ENCODE measurements around the gene IGSF9.

Gene IGSF9

GRCh38 chr1:159945483-159946241 lies at the start of gene IGSF9:
Gene IGSF9 (minus strand): TSS chr1:159945613. CDS start chr1:159943454, 2,159 bp downstream.
- DNase-seq (ENCODE audit: low read depth in 3 of 3) = peak in 2 of 3 experiments; percentile 57 to 63

DNA sequence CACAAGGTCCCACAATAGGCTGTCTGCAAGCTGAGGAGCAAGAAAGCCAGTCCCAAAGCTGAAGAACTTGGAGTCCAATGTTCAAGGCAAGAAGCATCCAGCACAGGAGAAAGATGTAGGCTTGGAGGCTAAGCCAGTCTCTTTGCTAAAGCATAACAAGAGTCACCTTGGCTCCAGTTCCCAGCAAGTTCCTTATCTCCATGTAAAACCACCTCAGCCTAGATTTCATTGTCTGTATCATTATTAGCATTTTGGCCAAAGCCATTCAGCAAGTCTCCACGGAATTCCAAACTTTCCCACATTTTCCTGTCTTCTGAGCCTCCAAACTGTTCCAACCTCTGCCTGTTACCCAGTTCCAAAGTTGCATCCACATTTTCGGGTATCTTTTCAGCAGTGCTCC lies 49.5 kb upstream of the IGSF9 start:
- DNase-seq (ENCODE audit: low read depth in 3 of 3) = no peak

DNA sequence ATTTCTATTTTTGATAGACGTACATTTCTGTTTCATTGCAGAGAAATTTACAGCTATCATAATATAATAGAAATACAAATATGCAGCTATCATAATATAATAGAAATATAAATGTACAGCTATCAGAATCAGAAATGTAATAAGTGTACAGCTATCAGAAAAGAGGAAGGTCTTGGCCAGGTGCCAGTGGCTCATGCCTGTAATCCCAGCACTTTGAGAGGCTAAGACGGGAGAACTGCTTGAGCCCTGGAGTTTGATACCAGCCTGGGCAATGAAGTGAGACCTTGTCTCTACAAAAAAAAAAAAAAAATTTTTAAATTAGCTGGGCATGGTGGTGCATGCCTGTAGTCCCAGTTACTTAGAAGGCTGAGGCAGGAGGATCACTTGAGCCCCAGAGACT lies 48.5 kb upstream of the IGSF9 start:
- DNase-seq (ENCODE audit: low read depth in 3 of 3) = no peak

- no peak for DNase-seq (ENCODE audit: low read depth in 3 of 3)
Observed at GRCh38 chr1:159992161-159992560, 46.7 kb upstream of the IGSF9 start.

GRCh38 chr1:159991513-159991912 lies 46.1 kb upstream of the IGSF9 start:
- no peak for DNase-seq (ENCODE audit: low read depth in 3 of 3)

DNA sequence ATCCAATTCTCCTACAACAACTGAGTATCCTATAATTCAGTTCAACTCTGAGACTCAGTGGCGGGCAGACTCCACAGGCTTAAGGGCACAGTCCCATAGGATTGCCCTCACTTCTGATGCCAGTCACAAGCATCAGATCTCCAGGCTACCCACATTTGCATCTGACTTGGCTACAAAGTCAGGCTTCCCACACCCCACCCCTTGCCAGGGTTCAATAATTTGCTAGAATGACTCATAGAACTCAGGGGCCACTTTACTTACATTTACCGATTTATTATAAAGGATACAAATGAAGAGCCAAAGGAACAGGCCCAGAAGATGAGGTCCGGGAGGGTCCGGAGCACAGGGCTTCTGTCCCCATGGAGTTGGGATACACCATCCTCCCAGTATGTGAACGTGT lies 44.6 kb upstream of the IGSF9 start:
- no peak for DNase-seq (ENCODE audit: low read depth in 3 of 3)

DNA sequence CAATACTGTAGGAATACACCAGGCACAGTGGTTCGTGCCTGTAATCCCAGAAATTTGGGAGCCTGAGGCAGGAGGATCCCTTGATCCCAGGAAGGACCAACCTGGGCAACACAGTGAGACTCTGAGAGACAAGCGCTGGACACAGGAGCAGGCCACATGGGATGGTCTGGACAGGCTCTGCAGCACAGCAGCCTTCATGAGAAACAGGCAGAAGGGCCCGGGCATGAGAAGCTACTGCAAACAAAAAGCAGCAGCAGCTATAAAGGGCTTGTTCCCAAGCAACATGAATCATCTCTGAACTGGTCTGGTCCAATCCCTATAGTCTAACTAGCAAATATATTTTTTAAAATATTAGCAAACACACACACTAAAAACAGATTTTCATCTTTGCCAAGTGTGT lies 44.2 kb upstream of the IGSF9 start:
- DNase-seq (ENCODE audit: low read depth in 3 of 3) = no peak

GRCh38 chr1:159988006-159988405 lies 42.6 kb upstream of the IGSF9 start:
- DNase-seq (ENCODE audit: low read depth in 3 of 3) = no peak

DNA sequence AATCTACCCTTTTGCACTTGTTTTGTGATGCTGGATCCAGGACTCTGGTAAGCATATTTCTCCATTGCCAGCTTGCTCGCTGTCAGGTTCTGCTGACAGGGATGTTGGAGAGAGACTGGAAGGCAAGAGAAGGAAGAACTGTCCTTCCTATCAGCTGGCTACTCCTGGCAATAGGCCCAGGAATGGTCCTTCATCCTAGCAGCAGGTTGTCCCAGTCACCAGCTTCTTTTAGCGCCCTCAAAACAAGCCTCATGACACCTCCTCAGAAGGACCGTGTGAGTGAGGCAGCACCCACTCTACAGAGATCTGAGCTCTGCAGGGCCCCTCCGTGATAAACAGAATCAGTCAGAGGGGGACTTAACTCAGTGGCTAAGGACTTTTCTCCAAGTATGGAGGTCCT lies 41.8 kb upstream of the IGSF9 start:
- DNase-seq (ENCODE audit: low read depth in 3 of 3) = no peak

DNA sequence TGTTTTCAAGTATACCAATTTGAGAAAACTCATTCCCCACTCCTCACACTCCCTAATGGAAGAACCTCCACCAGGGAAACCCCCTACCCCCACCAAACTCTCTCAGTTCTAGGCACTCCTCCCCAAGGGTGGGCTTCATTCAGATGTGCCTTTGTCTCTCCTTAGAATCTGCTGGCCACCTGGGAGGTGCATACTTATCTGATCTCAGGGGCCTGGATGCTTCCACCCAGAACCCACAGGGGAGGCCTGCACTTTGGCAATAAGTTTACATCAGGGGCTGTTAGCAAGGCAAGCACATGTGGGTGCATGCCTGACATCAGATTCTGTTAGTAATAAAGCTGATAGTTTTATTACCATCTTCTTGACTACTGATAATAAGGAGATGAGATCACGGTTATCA lies 41.1 kb upstream of the IGSF9 start:
- no peak for DNase-seq (ENCODE audit: low read depth in 3 of 3)

GRCh38 chr1:159986093-159986492 lies 40.7 kb upstream of the IGSF9 start:
- DNase-seq (ENCODE audit: low read depth in 3 of 3) = no peak

DNA sequence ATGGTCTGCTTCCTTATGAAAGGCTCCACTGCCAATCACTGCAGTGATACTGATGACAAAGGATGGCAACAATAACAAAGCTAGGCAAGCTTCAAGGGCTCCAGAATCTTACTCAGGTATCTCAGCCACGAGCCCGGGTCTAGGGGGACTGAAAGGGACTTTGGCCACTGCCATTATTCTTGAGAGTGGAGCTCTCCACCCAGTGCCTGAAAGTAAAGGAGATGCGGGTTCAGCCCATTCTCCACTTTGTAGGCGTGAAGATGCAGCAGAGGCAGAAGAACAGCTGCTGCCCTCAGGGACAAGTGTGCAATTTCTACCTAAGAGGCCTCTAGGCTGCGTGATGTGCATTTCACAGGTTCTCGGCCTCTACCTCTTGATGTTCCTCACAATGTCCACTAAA lies 40.1 kb upstream of the IGSF9 start:
- no peak for DNase-seq (ENCODE audit: low read depth in 3 of 3)

DNA sequence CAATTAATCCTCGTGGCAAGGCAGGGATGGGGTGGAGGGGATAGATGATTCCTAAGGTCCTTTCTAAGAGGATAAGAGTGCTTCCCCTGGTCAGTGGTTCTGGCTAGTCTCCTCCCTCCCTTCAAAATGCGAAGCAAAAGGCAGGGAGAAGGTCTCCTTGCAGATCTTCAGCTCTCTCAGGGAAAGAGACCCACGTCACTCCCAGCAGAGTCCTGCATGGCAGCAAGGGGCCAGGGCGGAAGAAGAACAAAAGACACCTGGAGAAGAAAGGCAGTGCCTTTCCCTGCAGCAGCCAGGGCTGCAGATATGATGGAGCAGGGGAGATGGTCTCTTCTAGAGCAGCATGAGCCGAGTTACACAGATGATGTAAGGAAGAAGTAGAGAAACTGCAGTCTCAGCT lies 38.3 kb upstream of the IGSF9 start:
- no peak for DNase-seq (ENCODE audit: low read depth in 3 of 3)

DNA sequence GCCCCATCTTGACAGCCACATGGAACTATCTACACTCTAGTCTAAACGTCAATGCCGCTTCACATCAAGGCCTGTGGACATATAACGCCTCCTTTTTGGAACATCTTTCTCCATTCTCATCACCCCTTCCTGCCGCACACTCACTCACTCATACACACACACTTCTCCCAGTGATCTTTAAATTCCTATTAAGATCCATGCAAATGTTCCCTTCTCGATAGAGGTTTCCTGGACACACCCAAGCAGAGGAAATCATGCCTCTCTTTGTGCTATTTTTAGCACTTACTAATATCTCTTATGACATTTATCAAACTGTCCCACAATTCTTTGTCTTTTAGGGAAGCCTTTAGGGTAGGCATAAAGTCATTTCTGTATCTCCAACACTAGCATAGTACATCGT lies 36.9 kb upstream of the IGSF9 start:
- no peak for DNase-seq (ENCODE audit: low read depth in 3 of 3)

GRCh38 chr1:159981351-159982055 lies 36.1 kb upstream of the IGSF9 start:
- no peak for DNase-seq (ENCODE audit: low read depth in 3 of 3)

DNA sequence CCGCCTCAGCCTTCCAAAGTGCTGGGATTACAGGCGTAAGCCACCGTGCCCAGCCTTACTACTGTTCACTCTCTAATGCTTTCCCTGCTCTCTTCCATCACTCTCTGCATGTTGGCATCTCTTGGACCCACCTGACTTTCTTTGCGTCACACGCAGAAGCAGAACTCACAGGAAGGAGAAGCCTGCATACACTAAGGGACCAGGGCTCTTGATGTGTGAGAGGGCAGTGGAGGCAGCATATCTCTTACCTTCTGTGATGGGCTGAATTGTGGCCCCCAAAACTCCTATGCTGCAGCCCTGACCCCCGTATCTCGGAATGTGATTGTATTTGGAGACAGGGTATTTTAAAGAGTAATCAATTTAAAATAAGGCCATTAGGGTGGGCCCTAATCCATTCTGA lies 35.4 kb upstream of the IGSF9 start:
- DNase-seq (ENCODE audit: low read depth in 3 of 3) = no peak

DNA sequence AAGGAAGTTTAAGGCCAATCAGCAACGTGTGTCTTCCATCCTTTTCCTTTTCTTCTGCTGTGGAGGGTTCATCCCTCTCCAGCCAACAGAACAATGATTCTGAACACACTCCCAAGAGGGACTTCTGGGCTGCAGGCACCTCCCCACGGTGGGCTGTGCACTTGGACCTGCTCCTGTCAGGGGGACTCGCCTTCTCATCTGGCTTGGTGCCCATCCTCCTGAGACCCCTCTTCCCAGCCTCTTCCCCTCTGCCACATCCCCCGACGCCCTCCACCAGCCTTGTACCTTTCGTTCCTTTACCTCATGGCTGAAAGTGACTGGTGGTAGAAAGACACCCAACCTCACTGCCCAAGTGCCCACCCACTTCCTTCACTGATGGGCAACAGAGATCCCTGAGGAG lies 34.7 kb upstream of the IGSF9 start:
- DNase-seq (ENCODE audit: low read depth in 3 of 3) = no peak

DNA sequence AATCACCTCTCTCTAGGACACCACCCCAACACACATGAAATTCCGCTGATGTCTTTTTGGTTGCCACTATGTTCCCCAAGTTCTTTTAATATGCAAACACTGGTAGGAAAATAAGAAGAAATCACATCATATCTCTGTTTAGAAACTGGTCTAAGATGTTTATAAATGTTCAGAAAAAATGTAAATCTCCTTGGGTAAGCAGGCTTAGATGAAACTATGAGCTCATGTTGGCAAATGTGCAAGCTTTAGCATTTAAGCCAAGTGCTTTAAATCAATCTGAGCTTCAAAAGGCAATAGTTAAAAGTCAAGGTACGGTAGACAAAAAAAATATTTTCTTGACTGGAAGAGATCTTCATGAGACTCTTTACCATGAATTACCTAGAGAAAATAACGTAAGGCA lies 33.8 kb upstream of the IGSF9 start:
- DNase-seq (ENCODE audit: low read depth in 3 of 3) = no peak

GRCh38 chr1:159978107-159978398 lies 32.6 kb upstream of the IGSF9 start:
- no peak for DNase-seq (ENCODE audit: low read depth in 3 of 3)

GRCh38 chr1:159977364-159978106 lies 32.1 kb upstream of the IGSF9 start:
- no peak for DNase-seq (ENCODE audit: low read depth in 3 of 3)

DNA sequence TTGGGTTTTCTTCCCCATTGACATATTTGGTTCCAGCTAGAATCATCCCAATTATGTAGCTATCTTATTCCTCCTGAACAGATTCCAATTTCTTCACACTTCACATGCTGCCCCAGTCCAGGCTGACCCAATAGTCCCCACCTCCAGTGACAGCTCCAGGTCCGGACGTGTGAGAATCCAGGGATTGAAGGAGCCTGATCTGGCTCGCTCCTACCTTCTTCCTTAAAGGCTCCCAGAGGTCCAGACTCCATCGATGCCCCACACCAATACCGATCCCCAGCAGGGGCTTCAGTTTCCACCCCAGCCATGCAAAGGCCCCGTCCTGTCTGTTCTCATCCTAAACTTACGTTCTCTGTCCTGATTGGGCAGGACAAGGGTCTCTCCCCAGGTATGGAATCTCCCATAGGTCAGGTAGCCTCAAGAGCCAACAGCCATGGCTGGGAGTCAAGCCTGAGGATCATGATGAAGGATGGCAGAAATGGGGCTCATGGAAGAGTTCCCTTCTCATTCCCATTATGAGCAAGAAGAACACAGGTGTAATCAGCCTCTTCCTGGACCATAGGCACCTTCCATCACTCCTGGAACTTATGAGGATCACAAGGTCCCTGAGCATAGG lies 29.0 kb upstream of the IGSF9 start:
- DNase-seq (ENCODE audit: low read depth in 3 of 3) = no peak

GRCh38 chr1:159973350-159973940 lies 28.0 kb upstream of the IGSF9 start:
- no peak for DNase-seq (ENCODE audit: low read depth in 3 of 3)
